ENCODE data around the gene KIAA0586.

KIAA0586 gene

DNA sequence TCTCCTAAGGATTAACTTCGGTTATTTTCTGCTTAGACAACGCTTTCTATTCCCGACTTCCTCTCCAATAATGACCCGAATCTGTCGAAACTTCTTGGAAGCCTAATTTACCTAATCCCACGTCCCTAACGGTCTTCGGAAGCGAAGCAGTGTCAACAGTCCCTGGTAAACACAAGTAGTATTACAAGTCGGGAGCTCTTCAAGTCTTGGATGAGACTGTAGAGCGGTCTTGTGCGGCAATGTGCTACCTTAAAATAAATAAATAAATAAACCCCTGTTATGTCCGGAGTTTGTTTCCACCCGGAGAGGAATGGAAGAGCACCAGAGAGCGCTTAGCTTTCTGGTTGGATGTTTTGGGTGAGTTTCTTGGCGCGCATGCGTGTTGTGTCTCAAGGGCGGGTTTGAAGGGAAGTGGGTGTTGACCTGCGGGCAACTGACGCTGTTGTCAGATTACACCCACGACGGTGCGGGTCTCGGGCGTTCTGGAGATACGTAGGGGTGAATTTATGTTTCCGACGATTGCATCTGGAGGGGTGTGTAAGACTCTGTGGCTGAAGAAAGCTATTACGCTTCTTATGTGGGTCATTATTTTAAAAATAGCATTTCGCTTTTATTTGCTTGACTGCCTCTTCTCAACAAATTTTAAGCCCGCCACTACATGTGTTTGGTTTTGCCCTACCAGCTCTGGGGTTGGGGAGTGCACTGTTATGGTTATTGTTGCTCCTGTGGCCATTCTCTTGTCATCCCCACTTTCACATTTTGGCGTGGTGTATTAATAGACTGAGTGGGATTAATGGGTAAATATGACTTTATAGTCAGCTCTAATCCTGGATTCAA is at the start of gene KIAA0586, which contains the start of gene TIMM9:
Gene KIAA0586, plus strand, starts transcription at position 439 of the 837 bp plus-strand sequence. CDS start 546 bp downstream, outside the sequence.
Gene TIMM9, minus strand, starts transcription at position 251 of the 837 bp plus-strand sequence. CDS start 15,586 bp downstream, outside the sequence.
- peak; percentile 91 for ATAC-seq
- no peak for TF ChIP-seq CSDC2 (CRISPR knock-in tag; IDR thresholded peaks at IDR 0.05)
- TF ChIP-seq, protein P1, sequence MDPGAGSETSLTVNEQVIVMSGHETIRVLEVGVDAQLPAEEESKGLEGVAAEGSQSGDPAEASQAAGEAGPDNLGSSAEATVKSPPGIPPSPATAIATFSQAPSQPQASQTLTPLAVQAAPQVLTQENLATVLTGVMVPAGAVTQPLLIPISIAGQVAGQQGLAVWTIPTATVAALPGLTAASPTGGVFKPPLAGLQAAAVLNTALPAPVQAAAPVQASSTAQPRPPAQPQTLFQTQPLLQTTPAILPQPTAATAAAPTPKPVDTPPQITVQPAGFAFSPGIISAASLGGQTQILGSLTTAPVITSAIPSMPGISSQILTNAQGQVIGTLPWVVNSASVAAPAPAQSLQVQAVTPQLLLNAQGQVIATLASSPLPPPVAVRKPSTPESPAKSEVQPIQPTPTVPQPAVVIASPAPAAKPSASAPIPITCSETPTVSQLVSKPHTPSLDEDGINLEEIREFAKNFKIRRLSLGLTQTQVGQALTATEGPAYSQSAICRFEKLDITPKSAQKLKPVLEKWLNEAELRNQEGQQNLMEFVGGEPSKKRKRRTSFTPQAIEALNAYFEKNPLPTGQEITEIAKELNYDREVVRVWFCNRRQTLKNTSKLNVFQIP (CRISPR knock-in tag; IDR thresholded peaks at IDR 0.05; ENCODE audit: borderline replicate concordance, low read depth) = 0 out of 2 replicates have a peak, but pooled peaks have one; percentile 80

GRCh38 chr14:58390830-58391229 is 36.7 kb upstream of the KIAA0586 start:
- no peak for TF ChIP-seq TOX (CRISPR knock-in tag; IDR thresholded peaks at IDR 0.05; ENCODE audit: borderline replicate concordance)
- TF ChIP-seq ZFP3 (CRISPR knock-in tag; IDR thresholded peaks at IDR 0.05) = no peak
- TF ChIP-seq, protein P1 (CRISPR knock-in tag; IDR thresholded peaks at IDR 0.05; ENCODE audit: borderline replicate concordance, low read depth) = no peak
- TF ChIP-seq, protein P2, sequence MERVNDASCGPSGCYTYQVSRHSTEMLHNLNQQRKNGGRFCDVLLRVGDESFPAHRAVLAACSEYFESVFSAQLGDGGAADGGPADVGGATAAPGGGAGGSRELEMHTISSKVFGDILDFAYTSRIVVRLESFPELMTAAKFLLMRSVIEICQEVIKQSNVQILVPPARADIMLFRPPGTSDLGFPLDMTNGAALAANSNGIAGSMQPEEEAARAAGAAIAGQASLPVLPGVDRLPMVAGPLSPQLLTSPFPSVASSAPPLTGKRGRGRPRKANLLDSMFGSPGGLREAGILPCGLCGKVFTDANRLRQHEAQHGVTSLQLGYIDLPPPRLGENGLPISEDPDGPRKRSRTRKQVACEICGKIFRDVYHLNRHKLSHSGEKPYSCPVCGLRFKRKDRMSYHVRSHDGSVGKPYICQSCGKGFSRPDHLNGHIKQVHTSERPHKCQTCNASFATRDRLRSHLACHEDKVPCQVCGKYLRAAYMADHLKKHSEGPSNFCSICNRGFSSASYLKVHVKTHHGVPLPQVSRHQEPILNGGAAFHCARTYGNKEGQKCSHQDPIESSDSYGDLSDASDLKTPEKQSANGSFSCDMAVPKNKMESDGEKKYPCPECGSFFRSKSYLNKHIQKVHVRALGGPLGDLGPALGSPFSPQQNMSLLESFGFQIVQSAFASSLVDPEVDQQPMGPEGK (CRISPR knock-in tag; IDR thresholded peaks at IDR 0.05; ENCODE audit: borderline replicate concordance) = no peak
- TF ChIP-seq PPARA (CRISPR knock-in tag; IDR thresholded peaks at IDR 0.05; ENCODE audit: borderline replicate concordance) = no peak
- TF ChIP-seq ZC3H10 (CRISPR knock-in tag; IDR thresholded peaks at IDR 0.05) = no peak
- TF ChIP-seq TCF4 (CRISPR knock-in tag; IDR thresholded peaks at IDR 0.05; ENCODE audit: borderline replicate concordance) = no peak
- TF ChIP-seq CREB5 (CRISPR knock-in tag; IDR thresholded peaks at IDR 0.05; ENCODE audit: low read depth) = no peak
- TF ChIP-seq, protein P3, sequence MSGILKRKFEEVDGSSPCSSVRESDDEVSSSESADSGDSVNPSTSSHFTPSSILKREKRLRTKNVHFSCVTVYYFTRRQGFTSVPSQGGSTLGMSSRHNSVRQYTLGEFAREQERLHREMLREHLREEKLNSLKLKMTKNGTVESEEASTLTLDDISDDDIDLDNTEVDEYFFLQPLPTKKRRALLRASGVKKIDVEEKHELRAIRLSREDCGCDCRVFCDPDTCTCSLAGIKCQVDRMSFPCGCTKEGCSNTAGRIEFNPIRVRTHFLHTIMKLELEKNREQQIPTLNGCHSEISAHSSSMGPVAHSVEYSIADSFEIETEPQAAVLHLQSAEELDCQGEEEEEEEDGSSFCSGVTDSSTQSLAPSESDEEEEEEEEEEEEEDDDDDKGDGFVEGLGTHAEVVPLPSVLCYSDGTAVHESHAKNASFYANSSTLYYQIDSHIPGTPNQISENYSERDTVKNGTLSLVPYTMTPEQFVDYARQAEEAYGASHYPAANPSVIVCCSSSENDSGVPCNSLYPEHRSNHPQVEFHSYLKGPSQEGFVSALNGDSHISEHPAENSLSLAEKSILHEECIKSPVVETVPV (CRISPR knock-in tag; IDR thresholded peaks at IDR 0.05) = no peak
- no peak for ATAC-seq

- TF ChIP-seq ZNF70 (CRISPR knock-in tag; IDR thresholded peaks at IDR 0.05) (no peak), TOX (CRISPR knock-in tag; IDR thresholded peaks at IDR 0.05; ENCODE audit: borderline replicate concordance) (no peak), ESRRG (CRISPR knock-in tag; IDR thresholded peaks at IDR 0.05) (no peak), TCF4 (CRISPR knock-in tag; IDR thresholded peaks at IDR 0.05; ENCODE audit: borderline replicate concordance) (no peak)
Observed at GRCh38 chr14:58395562-58395811, 32.0 kb upstream of the KIAA0586 start.

GRCh38 chr14:58395812-58396788 is 31.4 kb upstream of the KIAA0586 start, which contains the start of gene TOMM20L:
TOMM20L (plus strand) TSS chr14:58395930; CDS start chr14:58395958, 28 bp downstream.
- peak; percentile 95 for ATAC-seq

More at GRCh38 chr14:58395562-58395811, 32.0 kb upstream of the KIAA0586 start:
- ATAC-seq = peak; percentile 52; the same call in 2 of the 3 replicates

More at GRCh38 chr14:58395812-58396788, 31.4 kb upstream of the KIAA0586 start, which contains the start of gene TOMM20L:
- TF ChIP-seq SNAI2 (CRISPR knock-in tag; IDR thresholded peaks at IDR 0.05) (0 out of 2 replicates have a peak, but pooled peaks have one; percentile 7), ZNF70 (CRISPR knock-in tag; IDR thresholded peaks at IDR 0.05) (no peak), TOX (CRISPR knock-in tag; IDR thresholded peaks at IDR 0.05; ENCODE audit: borderline replicate concordance) (no peak), ZFP3 (CRISPR knock-in tag; IDR thresholded peaks at IDR 0.05) (peak; percentile 54; the same call in 1 of the 2 replicates), ARNTL (CRISPR knock-in tag; IDR thresholded peaks at IDR 0.05; ENCODE audit: borderline replicate concordance, low read depth) (no peak), CSDC2 (CRISPR knock-in tag; IDR thresholded peaks at IDR 0.05) (no peak), GLIS3 (CRISPR knock-in tag; IDR thresholded peaks at IDR 0.05) (no peak), BACH2 (CRISPR knock-in tag; IDR thresholded peaks at IDR 0.05; ENCODE audit: borderline replicate concordance) (no peak), ZNF8 (CRISPR knock-in tag; IDR thresholded peaks at IDR 0.05) (no peak)
- TF ChIP-seq, protein P4, sequence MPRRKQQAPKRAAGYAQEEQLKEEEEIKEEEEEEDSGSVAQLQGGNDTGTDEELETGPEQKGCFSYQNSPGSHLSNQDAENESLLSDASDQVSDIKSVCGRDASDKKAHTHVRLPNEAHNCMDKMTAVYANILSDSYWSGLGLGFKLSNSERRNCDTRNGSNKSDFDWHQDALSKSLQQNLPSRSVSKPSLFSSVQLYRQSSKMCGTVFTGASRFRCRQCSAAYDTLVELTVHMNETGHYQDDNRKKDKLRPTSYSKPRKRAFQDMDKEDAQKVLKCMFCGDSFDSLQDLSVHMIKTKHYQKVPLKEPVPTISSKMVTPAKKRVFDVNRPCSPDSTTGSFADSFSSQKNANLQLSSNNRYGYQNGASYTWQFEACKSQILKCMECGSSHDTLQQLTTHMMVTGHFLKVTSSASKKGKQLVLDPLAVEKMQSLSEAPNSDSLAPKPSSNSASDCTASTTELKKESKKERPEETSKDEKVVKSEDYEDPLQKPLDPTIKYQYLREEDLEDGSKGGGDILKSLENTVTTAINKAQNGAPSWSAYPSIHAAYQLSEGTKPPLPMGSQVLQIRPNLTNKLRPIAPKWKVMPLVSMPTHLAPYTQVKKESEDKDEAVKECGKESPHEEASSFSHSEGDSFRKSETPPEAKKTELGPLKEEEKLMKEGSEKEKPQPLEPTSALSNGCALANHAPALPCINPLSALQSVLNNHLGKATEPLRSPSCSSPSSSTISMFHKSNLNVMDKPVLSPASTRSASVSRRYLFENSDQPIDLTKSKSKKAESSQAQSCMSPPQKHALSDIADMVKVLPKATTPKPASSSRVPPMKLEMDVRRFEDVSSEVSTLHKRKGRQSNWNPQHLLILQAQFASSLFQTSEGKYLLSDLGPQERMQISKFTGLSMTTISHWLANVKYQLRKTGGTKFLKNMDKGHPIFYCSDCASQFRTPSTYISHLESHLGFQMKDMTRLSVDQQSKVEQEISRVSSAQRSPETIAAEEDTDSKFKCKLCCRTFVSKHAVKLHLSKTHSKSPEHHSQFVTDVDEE (CRISPR knock-in tag; IDR thresholded peaks at IDR 0.05) = peak; percentile 56; the same call in 1 of the 2 replicates
- TF ChIP-seq, protein P2 (CRISPR knock-in tag; IDR thresholded peaks at IDR 0.05; ENCODE audit: borderline replicate concordance) = no peak

Data from SK-N-SH treated with all-trans-retinoic acid at 6 μM for 48 hours (cell line).